Fibroblast of lung (primary cell): Measurements from ENCODE around the gene ZNF134. TPM values are rescaled to one million over a fixed set of nuclear protein-coding genes. Genes with fewer than 3 reads are reported as not detected.

Experiments used
- DNase-seq, 2 donors: peaks; one replicate each; pipeline versions ENCODE4 v3.0.0 to v3.0.0-alpha.2; 2010; ENCODE audit warnings: low read depth in 2 of 2
- H2AFZ ChIP-seq: 2 replicates; pipeline ENCODE4 v1.5.1; 2012; ENCODE audit warnings: low read length, control low read depth, inconsistent platforms
- H3K27ac ChIP-seq: 2 replicates; pipeline ENCODE4 v1.5.1; 2011; ENCODE audit warnings: low read length, control low read depth; ENCODE audit not compliant: insufficient read depth
- H3K27me3 ChIP-seq: 2 replicates; pipeline ENCODE4 v1.5.1; 2011; ENCODE audit warnings: mild to moderate bottlenecking, low read length; ENCODE audit not compliant: control insufficient read depth, insufficient read depth
- H3K36me3 ChIP-seq: 2 replicates; pipeline ENCODE4 v1.5.1; 2011; ENCODE audit warnings: low read length; ENCODE audit not compliant: control insufficient read depth, insufficient read depth
- H3K4me1 ChIP-seq: 2 replicates; pipeline ENCODE4 v1.5.1; 2011; ENCODE audit warnings: low read length; ENCODE audit not compliant: control insufficient read depth, insufficient read depth; ENCODE audit errors: extremely low read depth
- H3K4me2 ChIP-seq: 2 replicates; pipeline ENCODE4 v1.5.1; 2011; ENCODE audit warnings: low read length, control low read depth; ENCODE audit not compliant: insufficient read depth; ENCODE audit errors: extremely low read depth
- H3K4me3 ChIP-seq, 4 experiments: fragments of 200-600 bp in 1 of 4; sonication (generic) in 1 of 4; replicated peaks in 1 of 4; 2 replicates each; pipeline ENCODE4 v1.5.1; 2011 to 2016; ENCODE audit warnings: low read length in 4 of 4, low read depth in 3 of 4, mild to moderate bottlenecking in 3 of 4, control low read depth in 2 of 4, inconsistent platforms in 1 of 4, mixed read lengths in 1 of 4; ENCODE audit not compliant: insufficient read depth in 1 of 4; ENCODE audit errors: control extremely low read depth in 1 of 4
- H3K79me2 ChIP-seq: 2 replicates; pipeline ENCODE4 v1.5.1; 2012; ENCODE audit warnings: mild to moderate bottlenecking, low read length, inconsistent platforms; ENCODE audit not compliant: control insufficient read depth, insufficient read depth
- H3K9ac ChIP-seq: 2 replicates; pipeline ENCODE4 v1.5.1; 2011; ENCODE audit warnings: mild to moderate bottlenecking, low read length, control low read depth; ENCODE audit not compliant: insufficient read depth
- H3K9me3 ChIP-seq: 2 replicates; pipeline ENCODE4 v1.5.1; 2012; ENCODE audit warnings: low read depth, low read length; ENCODE audit not compliant: control insufficient read depth, insufficient read depth
- H4K20me1 ChIP-seq: 2 replicates; pipeline ENCODE4 v1.5.1; 2011; ENCODE audit warnings: low read length; ENCODE audit not compliant: control insufficient read depth, insufficient read depth; ENCODE audit errors: extremely low read depth
- CTCF ChIP-seq, 2 donors: IDR thresholded peaks in 1 of 2; conservative IDR thresholded peaks in 1 of 2; 1 replicate in 1 of 2; 2 replicates in 1 of 2; pipeline ENCODE4 v1.5.1; 2011 to 2012; ENCODE audit warnings: low read length in 2 of 2, control low read depth in 1 of 2, inconsistent platforms in 1 of 2, low read depth in 1 of 2, mild to moderate bottlenecking in 1 of 2
- EZH2 ChIP-seq: IDR thresholded peaks from 2 replicates; pipeline ENCODE4 v1.5.1; 2012; ENCODE audit warnings: low read length, control low read depth, mild to moderate bottlenecking; ENCODE audit errors: missing control alignments
- polyA plus RNA-seq, 2 donors: library from polyadenylated mRNA; depleted of rRNA in 1 of 2; stranded (reverse) in 1 of 2; unstranded in 1 of 2; fragments of >200 nt; gene quantifications; 2 replicates each; pipeline ENCODE4 v1.2.1, GENCODE V29; 2011 to 2012; ENCODE audit warnings: missing spikeins in 1 of 2
- total RNA-seq: library from RNA; depleted of rRNA; stranded (reverse); fragments of >200 nt; gene quantifications from 2 replicates; pipeline ENCODE4 v1.2.1, GENCODE V29; 2014

ZNF134 gene
- total and polyA plus RNA-seq, 2 donors (not counting 1 experiment from before 2014, with no cell fraction given): 11.7 to 30.6 TPM

GRCh38 chr19:57583104-57583520, 30.9 kb upstream of the ZNF134 start:
- no peak overlapping the region for H2AFZ ChIP-seq
- H3K4me1 ChIP-seq: no peaks in the 10 kb centered on the region
- H3K9me3 ChIP-seq: no peaks in the 10 kb centered on the region
- TF ChIP-seq EZH2 (no peak), CTCF (conservative IDR thresholded peaks at IDR 0.05 in 1 of 2, IDR thresholded peaks at IDR 0.05 in 1 of 2; ENCODE audit: low read depth in 1 of 2, low read length in 2 of 2) (no peak)
- H3K79me2 ChIP-seq: peaks cover 5% of the 10 kb centered on the region
- DNase-seq: no peak
- H3K4me2 ChIP-seq: no peak overlapping the region
- H3K36me3 ChIP-seq: no peaks in the 10 kb centered on the region
- no peak overlapping the region for H3K9ac ChIP-seq
- H3K4me3 ChIP-seq: peak overlapping the region in 1 of 4 experiments; percentile 69
- no peaks in the 10 kb centered on the region for H3K27me3 ChIP-seq
- H3K27ac ChIP-seq: no peak overlapping the region
- no peaks in the 10 kb centered on the region for H4K20me1 ChIP-seq

GRCh38 chr19:57583521-57584416, 30.3 kb upstream of the ZNF134 start, which contains the start of gene ZIK1:
Gene ZIK1, plus strand, starts transcription at chr19:57584145. Its CDS starts 212 bp downstream, at chr19:57584357.
- Histone ChIP-seq H3K79me2 (peaks cover 5% of the 10 kb centered on the region), H2AFZ (peak within 1 kb of the TSS; percentile 99), H3K27me3 (no peaks in the 10 kb centered on the region), H3K4me1 (no peaks in the 10 kb centered on the region), H4K20me1 (no peaks in the 10 kb centered on the region), H3K9ac (peak within 1 kb of the TSS; percentile 60), H3K4me3 (peak within 1 kb of the TSS; percentile 69 to 87 (median 80)), H3K27ac (peak within 1 kb of the TSS; percentile 56), H3K4me2 (peak within 1 kb of the TSS; percentile 73), H3K36me3 (no peaks in the 10 kb centered on the region), H3K9me3 (no peaks in the 10 kb centered on the region)
- no peak for TF ChIP-seq CTCF (conservative IDR thresholded peaks at IDR 0.05 in 1 of 2, IDR thresholded peaks at IDR 0.05 in 1 of 2; ENCODE audit: low read depth in 1 of 2, low read length in 2 of 2)
- no peak for TF ChIP-seq EZH2
- DNase-seq: peak; percentile 91 to 96

GRCh38 chr19:57587529-57587928, 26.5 kb upstream of the ZNF134 start:
- peaks cover 11% of the 10 kb centered on the region for H3K36me3 ChIP-seq
- TF ChIP-seq EZH2: no peak
- TF ChIP-seq CTCF (conservative IDR thresholded peaks at IDR 0.05 in 1 of 2, IDR thresholded peaks at IDR 0.05 in 1 of 2; ENCODE audit: low read depth in 1 of 2, low read length in 2 of 2): no peak
- H3K9me3 ChIP-seq: peaks cover 5% of the 10 kb centered on the region
- no peaks in the 10 kb centered on the region for H3K4me1 ChIP-seq
- peak in 1 of 2 donors; percentile 85 for DNase-seq
- no peaks in the 10 kb centered on the region for H4K20me1 ChIP-seq
- H3K4me3 ChIP-seq: no peak overlapping the region
- no peak overlapping the region for H3K9ac ChIP-seq
- H2AFZ ChIP-seq: no peak overlapping the region
- no peak overlapping the region for H3K4me2 ChIP-seq
- no peak overlapping the region for H3K27ac ChIP-seq
- H3K79me2 ChIP-seq: peaks cover 5% of the 10 kb centered on the region
- H3K27me3 ChIP-seq: no peaks in the 10 kb centered on the region
